ENCODE measurements around the gene NRG2. TPM values are rescaled to one million over a fixed set of nuclear protein-coding genes. Genes with fewer than 3 reads are reported as not detected.

The NRG2 gene
- total RNA-seq, 1 donor from 2014 or later, result not detected

DNA sequence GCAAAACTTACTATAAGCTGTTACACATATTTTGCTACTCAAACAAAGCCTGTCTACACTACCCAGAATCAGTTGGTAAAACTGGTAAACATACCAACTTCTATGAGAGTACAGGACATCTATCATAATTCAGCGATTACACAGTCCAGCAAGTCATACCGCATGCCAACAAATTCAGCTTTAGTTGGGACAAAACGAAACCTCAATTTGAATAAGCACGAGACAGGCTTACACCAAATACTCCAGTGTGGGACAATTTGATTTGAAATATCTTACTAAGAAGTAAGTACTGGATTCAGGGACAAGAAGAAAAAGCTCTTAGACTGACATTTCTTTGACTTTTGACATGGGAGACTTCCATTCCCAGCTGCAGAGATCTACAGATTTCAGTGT, 2.0 kb downstream of the NRG2 start:
- DNase-seq (ENCODE audit: low spot score), result no peak

DNA sequence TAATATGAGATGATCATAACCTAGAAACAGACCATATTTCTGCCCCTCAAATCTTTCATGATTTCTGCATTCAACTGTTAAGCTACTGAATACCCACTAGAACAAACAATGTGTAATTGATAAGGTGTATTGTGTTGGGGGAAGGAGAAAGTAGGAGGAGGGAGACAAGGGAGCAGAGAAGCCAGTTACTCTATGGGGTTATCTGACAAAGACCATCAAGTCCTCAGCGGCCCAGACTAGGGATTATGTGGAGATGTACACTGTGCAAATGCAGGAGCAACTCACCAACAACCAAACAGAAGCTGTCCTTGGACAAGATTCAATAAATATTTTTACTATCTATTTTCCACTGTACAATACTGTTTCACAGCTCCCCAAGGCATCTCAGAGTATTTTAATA, 2.7 kb downstream of the NRG2 start:
- no peak for DNase-seq (ENCODE audit: low spot score)

DNA sequence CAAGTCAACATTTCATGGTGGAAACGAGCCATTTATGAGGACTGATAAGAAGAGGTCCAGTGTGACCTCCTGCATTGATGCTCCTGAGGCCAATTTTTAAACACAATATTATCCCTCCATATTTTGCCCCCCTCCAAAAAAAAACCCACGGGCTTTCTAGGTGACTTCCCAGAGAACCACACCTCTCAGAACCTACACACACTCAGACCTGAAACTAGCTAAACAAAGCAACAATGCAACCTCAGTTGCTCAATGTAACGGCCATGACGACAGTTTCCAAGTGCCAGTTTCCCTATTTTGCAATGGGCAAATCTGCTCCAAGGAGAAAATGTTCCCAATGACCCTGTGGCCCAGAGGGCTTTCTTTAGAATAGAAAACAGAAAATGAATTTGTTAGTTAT, 3.5 kb downstream of the NRG2 start:
- DNase-seq (ENCODE audit: low spot score), result no peak

DNA sequence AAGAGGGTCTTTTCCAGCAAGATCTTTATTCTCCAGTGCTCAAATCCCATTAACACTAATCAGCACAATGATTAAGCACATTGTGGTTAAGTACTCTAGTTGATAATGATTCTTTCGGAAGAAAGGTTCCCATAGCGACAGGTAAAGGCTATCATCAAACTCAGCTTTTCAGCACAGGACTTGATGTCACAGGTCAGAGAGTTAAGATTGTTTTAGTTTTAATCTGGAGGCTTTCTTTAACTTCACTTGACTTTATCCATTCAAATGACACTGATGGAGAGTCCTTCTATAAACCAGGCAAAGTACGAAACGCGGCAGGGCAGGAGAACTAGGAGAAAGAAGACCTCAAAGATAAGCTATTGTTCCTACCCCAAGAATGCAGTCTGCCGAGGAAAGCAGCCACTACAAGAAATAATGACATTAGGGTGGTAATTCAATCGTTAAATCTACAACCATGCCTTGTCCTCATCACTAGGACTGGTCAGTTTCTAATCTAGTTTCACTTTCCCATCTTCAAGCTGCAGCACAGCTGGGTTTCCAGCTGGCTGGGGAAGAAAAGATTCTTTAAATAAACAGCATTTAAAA, 4.6 kb downstream of the NRG2 start:
- DNase-seq (ENCODE audit: low spot score), result peak; percentile 20

DNA sequence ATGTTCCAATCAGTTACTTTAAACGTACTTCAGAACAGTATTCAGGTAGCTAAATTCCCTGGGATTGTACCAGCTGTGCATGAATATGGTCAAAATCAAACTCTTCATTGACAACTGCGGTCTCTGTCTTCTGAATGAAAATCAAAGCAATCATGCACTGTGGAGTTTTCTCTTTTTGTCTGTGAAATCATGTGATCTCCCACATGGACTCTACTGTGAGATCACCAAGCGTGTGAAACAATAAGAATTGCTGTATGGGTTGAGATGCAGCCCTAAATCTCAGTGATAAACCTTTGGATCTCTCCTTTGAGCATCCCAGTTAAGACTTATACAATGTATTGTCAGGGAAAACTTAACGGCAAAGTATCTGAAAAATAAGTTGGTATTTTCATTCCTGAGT, 6.1 kb downstream of the NRG2 start:
- no peak for DNase-seq (ENCODE audit: low spot score)

DNA sequence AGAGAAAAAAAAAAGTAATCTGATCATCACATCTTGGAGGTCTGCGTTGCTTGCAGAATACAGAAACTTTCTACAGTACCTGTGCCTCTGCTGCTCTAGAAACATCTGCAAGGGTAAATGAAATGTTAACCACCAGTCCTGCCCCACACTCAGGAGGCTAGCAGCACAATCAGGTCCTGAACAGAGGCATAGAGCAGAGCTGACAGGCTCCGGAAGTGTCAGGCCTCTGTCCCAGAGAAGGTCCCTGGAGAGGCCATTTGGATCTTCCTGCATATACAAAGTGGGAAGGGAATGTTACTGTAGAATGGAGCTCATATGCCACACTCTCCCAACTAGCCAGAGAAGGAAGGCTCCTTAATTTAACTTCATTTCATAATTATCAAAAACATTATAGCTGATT, 7.2 kb downstream of the NRG2 start:
- no peak for DNase-seq (ENCODE audit: low spot score)

DNA sequence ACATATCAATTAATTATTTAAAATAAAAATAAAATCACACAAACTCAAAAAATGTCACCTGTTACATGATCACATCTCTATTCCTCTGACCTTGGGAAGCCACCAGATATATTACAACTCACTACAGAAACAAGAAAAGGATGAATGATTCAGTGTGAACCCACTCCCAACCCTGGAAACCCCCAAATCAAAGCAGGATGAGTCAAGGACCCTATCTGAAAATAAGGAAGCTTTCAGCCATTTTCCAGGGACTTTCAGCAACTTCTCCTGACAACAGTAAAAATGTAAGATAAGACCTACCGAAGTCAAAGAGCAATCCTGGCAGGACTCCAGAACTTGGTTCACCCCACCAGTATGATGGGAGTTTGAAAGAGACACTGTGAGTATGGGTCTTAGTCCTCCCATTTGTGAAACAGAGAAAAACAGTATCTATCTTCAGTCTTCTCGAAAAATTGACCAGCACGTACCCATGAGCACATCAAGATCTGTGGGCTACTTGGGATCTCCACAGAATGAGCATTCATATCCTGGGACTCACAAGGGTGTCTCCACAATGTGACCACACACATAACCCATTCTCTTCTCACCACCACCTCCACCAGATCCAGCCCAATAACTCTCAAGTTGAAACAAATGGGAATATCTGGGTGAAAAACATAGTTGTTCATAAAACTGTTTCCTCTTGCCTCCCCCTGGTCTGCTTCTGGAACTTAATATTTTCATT, 9.9 kb downstream of the NRG2 start:
- no peak for DNase-seq (ENCODE audit: low spot score)

DNA sequence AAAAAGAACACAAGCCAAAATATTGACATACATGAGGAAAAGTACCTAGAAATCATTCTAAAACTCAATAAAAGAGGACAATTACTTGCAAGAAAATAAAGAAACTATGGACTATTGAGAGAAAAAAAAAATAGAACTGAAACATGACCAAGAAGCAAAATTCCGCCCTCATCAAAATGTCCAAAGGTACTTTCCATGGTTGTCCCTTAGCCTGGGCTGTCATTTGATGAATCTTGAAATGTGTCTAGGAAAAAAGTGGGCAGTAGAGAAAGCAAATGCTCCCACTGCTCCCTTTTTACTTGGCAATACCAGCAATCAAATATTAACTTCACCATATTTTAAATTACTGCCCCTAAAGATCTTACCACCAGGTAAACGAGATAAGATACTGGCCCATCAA, 10.8 kb downstream of the NRG2 start:
- no peak for DNase-seq (ENCODE audit: low spot score)

DNA sequence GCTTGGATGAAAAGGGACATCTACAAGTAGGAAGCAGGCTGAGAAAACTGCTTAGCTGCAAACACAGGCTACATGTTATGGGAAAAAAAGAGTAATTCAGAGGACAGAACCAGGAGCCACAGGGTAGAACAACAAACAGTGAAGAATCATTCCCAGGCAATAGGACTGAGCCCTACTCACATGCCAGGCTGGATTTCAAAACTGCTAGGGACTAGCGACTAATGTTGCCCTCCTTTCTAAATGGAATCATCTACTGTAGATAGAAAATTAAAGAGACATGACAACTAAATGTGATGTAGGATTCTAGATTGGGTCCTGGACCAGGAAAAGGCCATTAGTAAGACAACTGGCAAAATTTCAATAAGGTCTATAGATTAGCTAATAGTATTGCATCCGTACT, 15.3 kb downstream of the NRG2 start:
- no peak for DNase-seq (ENCODE audit: low spot score)

DNA sequence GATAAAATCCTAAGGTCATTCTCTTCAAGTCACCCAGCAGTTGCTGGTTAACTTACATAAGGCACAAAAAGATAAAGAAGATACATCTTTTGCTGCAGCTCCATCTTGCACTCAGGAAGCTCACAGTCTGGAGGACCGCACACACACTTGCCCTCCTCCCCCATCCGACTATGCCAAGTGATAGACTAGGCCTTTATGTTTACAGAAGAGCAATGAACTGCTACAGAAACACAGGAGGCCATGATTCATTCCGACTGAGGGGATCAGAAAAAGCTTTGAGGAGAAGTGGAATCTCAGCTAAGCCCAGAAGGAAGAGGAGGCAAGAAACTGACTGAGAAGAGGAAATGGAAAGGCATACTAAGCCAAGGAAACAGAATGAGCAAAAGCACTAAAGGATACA, 17.4 kb downstream of the NRG2 start:
- no peak for DNase-seq (ENCODE audit: low spot score)

DNA sequence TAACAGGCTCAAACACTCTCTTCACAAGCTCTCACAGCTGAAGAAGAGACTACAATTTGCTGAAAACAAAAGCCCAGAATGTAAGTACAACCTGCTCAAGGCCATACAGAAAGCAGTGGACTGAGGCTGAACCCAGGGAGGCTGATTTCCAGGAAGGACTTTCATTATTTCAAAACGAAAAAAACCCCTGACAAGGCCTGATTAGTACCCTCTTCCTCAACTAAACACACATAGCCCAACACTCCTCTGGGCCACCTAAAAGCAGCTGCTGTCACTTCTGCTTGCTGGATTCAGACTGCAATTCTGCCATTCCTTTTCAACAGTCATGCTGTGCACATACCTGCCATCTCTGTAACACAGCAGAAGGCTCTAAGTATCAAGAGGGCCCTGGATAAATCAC, 18.2 kb downstream of the NRG2 start:
- DNase-seq (ENCODE audit: low spot score), result no peak

DNA sequence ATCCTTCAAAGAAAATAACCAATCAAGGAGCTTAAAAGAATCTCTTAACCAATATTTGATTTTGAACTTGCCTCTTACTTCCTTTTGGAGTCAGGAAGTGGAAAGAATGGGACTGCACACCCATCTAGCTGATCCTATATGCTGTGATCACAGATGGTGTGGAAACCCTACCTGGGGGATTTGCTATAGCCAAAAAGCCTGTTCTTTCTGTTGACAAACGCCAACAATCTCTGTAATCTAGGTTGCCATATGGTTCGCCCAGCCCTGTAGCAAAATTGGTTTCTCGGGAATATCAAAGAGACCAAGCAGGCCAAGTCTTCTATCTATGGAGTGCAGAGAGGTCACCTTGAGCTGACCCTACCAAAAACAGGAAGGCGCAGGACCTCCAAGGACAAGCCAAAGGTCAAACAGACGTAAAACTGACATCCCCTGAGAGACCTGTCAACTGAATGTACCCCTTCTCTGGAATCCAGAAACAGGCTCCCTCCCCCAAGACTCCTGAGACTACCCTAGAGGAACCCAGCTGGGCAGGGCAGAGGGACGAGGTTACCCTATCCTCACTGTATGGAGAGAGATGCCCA, 19.4 kb downstream of the NRG2 start:
- DNase-seq (ENCODE audit: low spot score), result no peak

DNA sequence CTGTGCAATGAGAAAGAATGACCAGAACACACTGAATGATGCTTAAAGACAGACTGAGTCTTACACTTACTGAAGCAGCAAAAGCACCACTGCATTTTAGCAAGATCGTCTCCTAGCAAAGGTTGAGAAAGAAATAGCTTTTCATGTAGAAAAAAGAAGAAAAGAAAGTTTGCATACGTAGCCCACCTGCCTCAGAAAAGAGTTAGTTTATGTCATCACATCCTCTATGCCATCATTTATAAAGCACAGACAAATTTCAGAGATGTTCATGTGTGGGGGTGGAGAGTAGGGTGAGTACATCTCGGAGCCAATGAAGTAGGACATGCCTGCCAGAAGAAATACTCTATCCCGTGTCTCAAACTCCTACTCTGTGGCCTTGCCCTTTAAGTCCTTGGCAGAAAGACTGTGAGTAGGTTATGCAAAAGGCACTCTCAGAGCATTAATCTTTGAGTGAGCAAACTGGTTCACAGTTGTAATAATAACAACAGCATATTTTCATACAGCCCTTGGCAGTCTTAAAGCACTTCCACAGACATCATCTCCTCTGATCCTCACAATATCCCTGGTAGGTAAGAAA, 22.4 kb downstream of the NRG2 start:
- no peak for DNase-seq (ENCODE audit: low spot score)

DNA sequence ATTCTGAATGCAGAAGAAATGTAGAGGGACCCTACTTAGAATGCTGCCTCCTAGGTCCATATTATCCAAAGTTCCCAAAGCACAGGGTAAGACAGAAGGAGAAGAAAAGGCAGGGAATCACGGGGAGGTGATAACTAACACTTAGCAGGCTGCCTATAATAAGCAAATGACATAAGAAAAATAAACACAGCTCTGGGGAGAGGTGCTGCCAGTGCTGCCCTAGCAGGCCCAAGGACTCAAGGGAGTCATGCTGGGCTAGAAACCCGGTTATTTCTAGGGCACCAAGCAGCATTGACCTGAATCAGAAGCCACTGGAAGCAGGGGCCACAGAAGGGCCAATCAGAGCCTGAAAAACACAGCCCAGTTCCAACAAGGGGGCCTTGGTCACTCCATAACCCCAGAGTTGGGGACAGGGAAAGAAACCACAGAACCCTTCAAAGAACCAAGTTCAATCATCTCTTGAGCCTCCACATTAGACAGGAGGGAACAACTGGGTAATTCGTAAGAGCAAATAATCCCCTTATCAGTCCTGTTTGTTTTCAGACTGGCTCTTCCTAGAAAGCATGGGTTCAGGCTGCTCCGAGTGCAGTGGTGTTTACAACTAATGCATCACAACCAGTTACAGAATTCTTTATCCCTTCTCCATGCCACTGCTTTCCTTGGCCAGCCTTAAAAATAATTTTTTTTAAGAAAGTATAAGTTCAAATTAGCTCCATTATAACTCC, 24.0 kb downstream of the NRG2 start:
- peak; percentile 71 for DNase-seq (ENCODE audit: low spot score)

DNA sequence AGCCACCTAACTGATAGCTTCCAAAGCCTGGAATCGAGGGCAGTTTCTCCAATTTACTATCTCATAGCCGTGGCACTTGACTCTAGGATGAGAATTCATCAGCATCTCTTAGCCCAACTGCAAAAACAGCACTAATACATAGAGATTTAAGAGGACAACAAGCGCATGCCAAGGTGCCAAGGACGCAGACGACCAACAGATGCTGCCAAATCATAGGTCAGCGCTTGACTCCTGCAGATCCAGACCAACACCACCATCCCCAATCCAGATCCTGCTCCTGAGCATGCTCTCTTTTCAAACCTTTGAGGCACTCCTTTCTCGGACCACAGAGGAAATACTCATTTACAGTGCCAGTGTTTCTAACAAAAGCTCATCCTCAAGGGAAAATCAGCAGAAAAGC, 24.6 kb downstream of the NRG2 start:
- DNase-seq (ENCODE audit: low spot score), result no peak

DNA sequence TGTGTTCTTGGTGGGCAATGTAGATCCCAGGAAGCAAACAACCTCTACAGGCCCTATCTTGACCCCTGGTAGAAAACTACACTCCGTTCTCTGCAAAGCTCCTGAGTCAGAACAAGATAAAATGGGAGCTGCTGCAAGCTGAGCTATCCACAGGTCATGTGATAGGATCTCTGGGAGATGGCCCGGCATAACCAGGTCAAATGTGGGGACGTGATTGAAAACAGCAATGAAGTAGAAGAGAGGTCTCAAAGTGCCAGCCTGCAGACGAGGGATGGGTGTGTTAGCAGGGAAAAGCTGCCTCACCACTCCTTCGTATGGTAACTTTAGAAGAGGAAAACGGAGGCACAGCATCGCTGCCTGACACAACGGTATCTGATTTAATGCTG, 25.0 kb downstream of the NRG2 start:
- peak; percentile 25 for DNase-seq (ENCODE audit: low spot score)

DNA sequence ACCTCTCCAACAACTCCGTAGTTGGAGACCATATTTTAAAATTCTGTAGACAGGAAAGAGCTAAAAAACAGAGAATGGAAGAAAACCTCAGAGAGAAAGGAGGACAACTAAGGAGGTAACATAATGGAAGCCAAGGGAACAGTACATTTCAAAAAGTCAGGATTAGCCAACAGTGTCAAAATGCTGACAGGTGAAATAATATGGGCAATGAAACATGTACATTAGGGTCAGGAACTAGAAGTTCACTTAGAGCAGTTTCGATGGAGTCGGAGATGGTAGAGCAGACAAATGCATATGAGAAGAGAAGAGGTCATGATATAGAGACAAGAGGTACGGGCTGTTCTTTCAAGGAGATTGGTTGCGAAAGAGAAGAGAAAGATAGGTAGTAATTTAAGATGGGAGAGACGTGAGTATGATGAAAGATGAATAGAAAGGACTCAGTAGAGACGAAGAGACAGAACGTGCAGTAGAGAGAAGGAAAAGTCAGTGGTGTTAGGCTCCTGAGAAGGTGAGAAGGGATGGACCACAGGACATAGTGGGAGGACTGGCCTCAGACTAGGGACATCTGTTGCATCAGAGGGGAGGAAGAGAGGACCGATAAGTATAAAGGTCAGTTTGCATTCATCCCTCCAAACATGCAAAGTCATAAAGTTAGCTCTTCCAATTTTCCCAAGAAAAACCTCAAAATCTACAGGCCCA, 25.6 kb downstream of the NRG2 start:
- DNase-seq (ENCODE audit: low spot score), result no peak

DNA sequence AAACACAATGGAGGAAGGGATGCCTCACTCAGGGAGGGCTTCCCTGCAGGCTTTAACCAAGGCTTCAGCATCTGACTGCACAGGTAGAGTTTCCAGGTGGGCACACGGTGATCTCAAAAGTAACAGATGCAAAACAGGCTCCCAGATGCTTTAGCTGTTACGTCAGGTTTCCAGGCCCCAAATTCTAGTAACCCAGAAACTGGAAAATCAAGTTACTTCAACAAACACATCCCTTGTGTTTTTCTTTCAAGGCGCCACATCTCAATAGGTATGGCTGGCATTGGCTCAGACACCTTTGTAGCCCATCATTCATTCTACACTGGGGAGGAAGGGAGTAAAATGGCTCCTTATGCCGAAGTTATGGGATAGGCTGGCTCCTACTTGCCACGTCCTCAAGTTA, 27.4 kb downstream of the NRG2 start:
- peak; percentile 9 for DNase-seq (ENCODE audit: low spot score)

DNA sequence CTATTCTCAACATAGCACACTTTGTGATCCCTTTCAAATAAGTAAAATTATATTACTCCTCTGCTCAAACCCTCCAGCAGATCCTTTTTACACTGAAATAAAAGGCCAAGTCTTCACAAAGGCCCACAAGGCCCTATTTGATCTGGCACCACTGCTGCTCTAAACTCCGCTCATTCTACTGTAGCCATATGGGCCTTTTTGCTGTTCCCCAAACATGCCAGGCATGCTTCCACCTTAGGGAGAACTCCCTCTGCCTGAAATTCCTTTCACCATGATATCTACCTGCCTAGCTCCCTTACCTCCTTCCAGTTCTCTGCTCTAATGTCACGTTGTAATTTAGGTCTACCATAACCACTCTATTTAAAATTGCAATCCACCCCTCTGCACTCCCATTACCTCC, 28.3 kb downstream of the NRG2 start:
- DNase-seq (ENCODE audit: low spot score), result no peak

DNA sequence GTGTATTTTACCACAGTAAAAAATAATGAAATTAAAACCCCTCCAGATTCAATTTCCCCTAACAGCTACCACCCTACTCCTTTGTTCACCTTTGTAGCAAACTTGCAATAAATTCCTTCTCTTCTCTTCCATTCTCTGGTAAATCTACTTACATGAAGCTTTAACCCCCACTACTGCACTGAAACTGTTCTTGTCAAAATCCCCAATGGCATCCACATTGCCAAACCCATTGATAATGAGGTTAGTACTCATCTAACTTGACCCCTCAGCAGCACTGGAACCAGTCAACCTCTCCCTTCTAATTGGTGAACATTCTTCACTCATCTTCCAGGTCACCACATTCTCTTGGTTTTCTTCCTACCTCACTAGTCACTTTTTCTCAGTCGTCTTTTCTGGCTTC, 29.6 kb downstream of the NRG2 start:
- no peak for DNase-seq (ENCODE audit: low spot score)

DNA sequence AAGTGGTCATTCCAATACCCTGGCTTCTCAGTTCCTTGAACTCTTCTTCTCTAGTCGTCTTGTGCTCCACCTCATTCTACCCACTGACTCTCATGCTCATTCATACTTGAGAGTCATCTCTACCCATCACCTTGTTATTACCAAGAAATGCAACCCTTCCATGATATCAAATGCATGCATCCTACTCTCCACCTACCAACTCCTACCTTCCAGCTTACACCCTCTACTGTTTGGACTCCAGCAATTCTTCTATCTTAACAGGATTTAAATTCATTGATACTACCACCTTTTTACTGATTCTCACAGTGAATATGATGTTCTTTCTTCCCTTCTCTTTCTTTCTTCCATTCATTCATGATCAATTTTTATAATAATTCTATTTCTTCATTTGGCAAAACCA, 30.7 kb downstream of the NRG2 start:
- no peak for DNase-seq (ENCODE audit: low spot score)

DNA sequence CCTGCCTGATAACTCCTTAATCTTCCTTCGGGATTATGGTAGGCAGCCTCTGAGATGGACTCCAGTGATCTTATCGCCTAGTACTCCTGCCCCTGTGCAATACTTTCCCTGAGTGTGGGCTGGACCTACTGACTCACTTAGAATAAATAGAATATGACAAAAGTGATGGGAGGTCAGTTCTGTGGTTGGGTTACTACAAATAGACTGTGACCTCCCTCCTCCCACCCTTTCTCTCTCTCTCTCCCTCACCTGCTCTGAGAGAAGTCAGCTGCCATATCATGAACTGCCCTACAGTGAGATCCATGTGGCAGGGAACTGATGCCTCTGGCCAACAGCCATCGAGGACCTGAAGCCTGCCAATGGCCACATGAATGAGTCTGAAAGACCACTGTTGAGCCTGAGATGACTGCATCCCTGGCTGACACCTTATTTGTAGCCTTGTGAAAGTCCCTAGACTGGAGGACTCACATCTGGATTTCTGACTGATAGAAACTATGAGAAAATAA, 31.7 kb downstream of the NRG2 start:
- DNase-seq (ENCODE audit: low spot score), result no peak
